GM06990 (cell line): ENCODE results near the gene LY86.
A peak's percentile ranks its signal among the peaks of the same experiment; 100 is the strongest.

Source experiments
- DNase-seq: peaks from one replicate; pipeline ENCODE4 v3.0.0-alpha.2; 2011; ENCODE audit not compliant: insufficient read length; ENCODE audit errors: extremely low read depth
- H3K27me3 ChIP-seq: replicated peaks from 2 replicates; pipeline ENCODE4 v1.6.0; 2011; ENCODE audit warnings: low read length; ENCODE audit not compliant: control insufficient read depth, insufficient read depth
- H3K36me3 ChIP-seq: 2 replicates; pipeline ENCODE4 v1.5.1; 2011; ENCODE audit warnings: low read length; ENCODE audit not compliant: control insufficient read depth, insufficient read depth
- H3K4me3 ChIP-seq: replicated peaks from 2 replicates; pipeline ENCODE4 v1.5.1; 2011; ENCODE audit warnings: low read depth, mild to moderate bottlenecking, control low read depth, low read length
- TF ChIP-seq, protein P1 (sequence below): IDR thresholded peaks from 2 replicates; pipeline ENCODE4 v1.5.1; 2011; ENCODE audit warnings: low read length, control low read depth, mild to moderate bottlenecking, inconsistent platforms; ENCODE audit not compliant: insufficient read depth, poor library complexity, severe bottlenecking

The LY86 gene

GRCh38 chr6:6583836-6584235 lies 4.7 kb upstream of the LY86 start:
- Histone ChIP-seq H3K27me3 (no peaks in the 10 kb centered on the region), H3K4me3 (peak overlapping the region; percentile 40), H3K36me3 (peaks cover 4% of the 10 kb centered on the region; the same call in 1 of the 2 replicates)
- TF ChIP-seq, protein P1, sequence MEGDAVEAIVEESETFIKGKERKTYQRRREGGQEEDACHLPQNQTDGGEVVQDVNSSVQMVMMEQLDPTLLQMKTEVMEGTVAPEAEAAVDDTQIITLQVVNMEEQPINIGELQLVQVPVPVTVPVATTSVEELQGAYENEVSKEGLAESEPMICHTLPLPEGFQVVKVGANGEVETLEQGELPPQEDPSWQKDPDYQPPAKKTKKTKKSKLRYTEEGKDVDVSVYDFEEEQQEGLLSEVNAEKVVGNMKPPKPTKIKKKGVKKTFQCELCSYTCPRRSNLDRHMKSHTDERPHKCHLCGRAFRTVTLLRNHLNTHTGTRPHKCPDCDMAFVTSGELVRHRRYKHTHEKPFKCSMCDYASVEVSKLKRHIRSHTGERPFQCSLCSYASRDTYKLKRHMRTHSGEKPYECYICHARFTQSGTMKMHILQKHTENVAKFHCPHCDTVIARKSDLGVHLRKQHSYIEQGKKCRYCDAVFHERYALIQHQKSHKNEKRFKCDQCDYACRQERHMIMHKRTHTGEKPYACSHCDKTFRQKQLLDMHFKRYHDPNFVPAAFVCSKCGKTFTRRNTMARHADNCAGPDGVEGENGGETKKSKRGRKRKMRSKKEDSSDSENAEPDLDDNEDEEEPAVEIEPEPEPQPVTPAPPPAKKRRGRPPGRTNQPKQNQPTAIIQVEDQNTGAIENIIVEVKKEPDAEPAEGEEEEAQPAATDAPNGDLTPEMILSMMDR, result no peak
- DNase-seq, result peak; percentile 31

GRCh38 chr6:6584310-6585002 lies 4.1 kb upstream of the LY86 start:
- Histone ChIP-seq H3K4me3 (peak overlapping the region; percentile 65), H3K36me3 (peaks cover 4% of the 10 kb centered on the region; the same call in 1 of the 2 replicates), H3K27me3 (no peaks in the 10 kb centered on the region)
- DNase-seq, result peak; percentile 59
- TF ChIP-seq, protein P1, result peak; percentile 44

DNA sequence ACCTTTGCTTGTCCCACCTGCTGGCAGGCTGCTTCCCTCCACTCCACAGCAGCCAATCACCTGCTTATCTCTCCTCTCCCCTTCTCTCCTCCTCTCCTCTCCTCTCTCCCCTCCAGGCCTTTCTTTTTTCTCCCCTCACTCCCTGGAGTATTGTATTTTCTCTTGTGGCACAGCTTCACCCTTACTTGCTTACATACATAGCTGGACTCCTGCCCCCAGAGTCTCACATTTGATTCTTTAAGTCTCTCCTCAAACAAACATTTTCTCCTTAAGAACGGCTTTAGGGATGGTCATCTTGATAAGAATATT lies 3.6 kb upstream of the LY86 start:
- no peak for DNase-seq
- Histone ChIP-seq H3K36me3 (peaks cover 1% of the 10 kb centered on the region; the same call in 1 of the 2 replicates), H3K27me3 (no peaks in the 10 kb centered on the region), H3K4me3 (peak overlapping the region; percentile 65)
- TF ChIP-seq, protein P1, result no peak

- H3K4me3 ChIP-seq, result peak overlapping the region; percentile 65
- peaks cover 1% of the 10 kb centered on the region; the same call in 1 of the 2 replicates for H3K36me3 ChIP-seq
- no peak for DNase-seq
- TF ChIP-seq, protein P1, result no peak
- H3K27me3 ChIP-seq, result no peaks in the 10 kb centered on the region
These were observed 2.4 kb upstream of the LY86 start for GRCh38 chr6:6586167-6586566.

DNA sequence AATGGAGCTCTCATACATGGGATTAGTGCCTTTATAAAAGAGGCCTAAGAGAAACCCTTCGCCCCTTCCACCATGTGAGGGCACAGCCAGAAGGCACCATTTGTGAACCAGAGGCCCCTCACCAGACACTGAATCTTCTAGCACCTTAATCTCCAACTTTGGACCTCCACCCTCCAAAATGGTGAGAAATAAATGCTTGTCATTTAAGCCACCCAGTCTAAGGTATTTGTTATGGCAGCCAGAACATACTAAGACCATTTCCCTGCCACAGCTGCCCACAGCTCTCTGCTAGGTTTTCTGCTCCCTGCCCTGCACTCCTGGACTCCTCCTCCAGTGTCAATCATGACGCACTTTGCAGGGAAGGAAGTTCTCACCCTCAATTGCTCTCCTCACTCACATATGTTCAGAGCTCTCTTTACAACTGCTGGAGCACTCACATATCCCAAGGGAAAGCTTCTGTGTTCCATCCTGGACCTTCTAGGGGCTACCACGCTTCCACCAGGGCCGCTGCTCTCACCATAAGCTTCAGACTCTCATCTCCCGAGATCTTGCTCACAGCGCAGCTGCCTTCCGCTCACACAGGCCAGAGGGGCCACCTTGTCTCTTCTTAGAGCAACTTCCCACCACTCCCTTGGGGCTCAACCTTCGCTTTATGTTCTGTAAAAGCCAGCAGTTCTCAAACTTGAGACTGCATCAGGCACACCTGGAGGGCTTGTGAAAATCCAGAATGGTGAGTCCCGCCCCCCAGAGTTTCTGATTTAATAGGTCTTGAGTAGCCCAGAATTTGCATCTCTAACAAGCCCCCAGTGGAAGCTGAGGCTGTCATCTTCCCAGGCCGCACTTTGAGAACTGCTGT lies 1.6 kb upstream of the LY86 start:
- H3K27me3 ChIP-seq, result no peaks in the 10 kb centered on the region
- peak; percentile 85 for DNase-seq
- H3K36me3 ChIP-seq, result no peaks in the 10 kb centered on the region
- TF ChIP-seq, protein P1, result no peak
- peak overlapping the region; percentile 65 for H3K4me3 ChIP-seq
